Mesothelial cell of epicardium (in vitro differentiated cells): Measurements from ENCODE around the gene PAM16. TPM values are rescaled to one million over a fixed set of nuclear protein-coding genes. Genes with fewer than 3 reads are reported as not detected.

Experiments
- DNase-seq, 2 experiments: peaks; one replicate each; pipeline ENCODE4 v3.0.0; 2021; ENCODE audit warnings: low spot score in 2 of 2; ENCODE audit not compliant: unreplicated experiment in 2 of 2
- H3K27ac Mint-ChIP-seq: 2 replicates; pipeline ENCODE4 v1.8.0; 2021; ENCODE audit warnings: mixed read lengths
- H3K27me3 Mint-ChIP-seq: 2 replicates; pipeline ENCODE4 v1.8.0; 2021; ENCODE audit warnings: low read depth, mixed read lengths
- H3K36me3 Mint-ChIP-seq: 2 replicates; pipeline ENCODE4 v1.8.0; 2021; ENCODE audit warnings: mixed read lengths
- H3K4me1 Mint-ChIP-seq: 2 replicates; pipeline ENCODE4 v1.8.0; 2021; ENCODE audit warnings: mixed read lengths
- H3K4me3 Mint-ChIP-seq: 2 replicates; pipeline ENCODE4 v1.8.0; 2021; ENCODE audit warnings: mild to moderate bottlenecking, moderate library complexity, mixed read lengths
- H3K9me3 Mint-ChIP-seq: 2 replicates; pipeline ENCODE4 v1.8.0; 2021; ENCODE audit warnings: mixed read lengths
- total RNA-seq: library from RNA; stranded (reverse); gene quantifications from 3 replicates; pipeline ENCODE4 v1.2.1, GENCODE V29; 2021
- TF ChIP-seq, protein P1 (sequence below): fragments of 200-600 bp; sonication (generic); IDR thresholded peaks from one replicate; pipeline ENCODE4 v1.5.0; 2021; ENCODE audit warnings: antibody characterized with exemption; ENCODE audit not compliant: unreplicated experiment

The PAM16 gene
- total RNA-seq, 1 donor from 2014 or later = 35.6 TPM

DNA sequence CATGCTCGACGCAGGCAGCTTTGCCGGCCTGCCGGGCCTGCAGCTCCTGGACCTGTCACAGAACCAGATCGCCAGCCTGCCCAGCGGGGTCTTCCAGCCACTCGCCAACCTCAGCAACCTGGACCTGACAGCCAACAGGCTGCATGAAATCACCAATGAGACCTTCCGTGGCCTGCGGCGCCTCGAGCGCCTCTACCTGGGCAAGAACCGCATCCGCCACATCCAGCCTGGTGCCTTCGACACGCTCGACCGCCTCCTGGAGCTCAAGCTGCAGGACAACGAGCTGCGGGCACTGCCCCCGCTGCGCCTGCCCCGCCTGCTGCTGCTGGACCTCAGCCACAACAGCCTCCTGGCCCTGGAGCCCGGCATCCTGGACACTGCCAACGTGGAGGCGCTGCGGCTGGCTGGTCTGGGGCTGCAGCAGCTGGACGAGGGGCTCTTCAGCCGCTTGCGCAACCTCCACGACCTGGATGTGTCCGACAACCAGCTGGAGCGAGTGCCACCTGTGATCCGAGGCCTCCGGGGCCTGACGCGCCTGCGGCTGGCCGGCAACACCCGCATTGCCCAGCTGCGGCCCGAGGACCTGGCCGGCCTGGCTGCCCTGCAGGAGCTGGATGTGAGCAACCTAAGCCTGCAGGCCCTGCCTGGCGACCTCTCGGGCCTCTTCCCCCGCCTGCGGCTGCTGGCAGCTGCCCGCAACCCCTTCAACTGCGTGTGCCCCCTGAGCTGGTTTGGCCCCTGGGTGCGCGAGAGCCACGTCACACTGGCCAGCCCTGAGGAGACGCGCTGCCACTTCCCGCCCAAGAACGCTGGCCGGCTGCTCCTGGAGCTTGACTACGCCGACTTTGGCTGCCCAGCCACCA is 30.2 kb upstream of the PAM16 start:
- Mint-ChIP-seq H3K27me3 (no peaks in the 10 kb centered on the region), H3K36me3 (peaks cover 2% of the 10 kb centered on the region), H3K9me3 (no peaks in the 10 kb centered on the region), H3K4me1 (peaks cover 26% of the 10 kb centered on the region), H3K4me3 (no peak overlapping the region), H3K27ac (no peak overlapping the region)
- TF ChIP-seq, protein P1, sequence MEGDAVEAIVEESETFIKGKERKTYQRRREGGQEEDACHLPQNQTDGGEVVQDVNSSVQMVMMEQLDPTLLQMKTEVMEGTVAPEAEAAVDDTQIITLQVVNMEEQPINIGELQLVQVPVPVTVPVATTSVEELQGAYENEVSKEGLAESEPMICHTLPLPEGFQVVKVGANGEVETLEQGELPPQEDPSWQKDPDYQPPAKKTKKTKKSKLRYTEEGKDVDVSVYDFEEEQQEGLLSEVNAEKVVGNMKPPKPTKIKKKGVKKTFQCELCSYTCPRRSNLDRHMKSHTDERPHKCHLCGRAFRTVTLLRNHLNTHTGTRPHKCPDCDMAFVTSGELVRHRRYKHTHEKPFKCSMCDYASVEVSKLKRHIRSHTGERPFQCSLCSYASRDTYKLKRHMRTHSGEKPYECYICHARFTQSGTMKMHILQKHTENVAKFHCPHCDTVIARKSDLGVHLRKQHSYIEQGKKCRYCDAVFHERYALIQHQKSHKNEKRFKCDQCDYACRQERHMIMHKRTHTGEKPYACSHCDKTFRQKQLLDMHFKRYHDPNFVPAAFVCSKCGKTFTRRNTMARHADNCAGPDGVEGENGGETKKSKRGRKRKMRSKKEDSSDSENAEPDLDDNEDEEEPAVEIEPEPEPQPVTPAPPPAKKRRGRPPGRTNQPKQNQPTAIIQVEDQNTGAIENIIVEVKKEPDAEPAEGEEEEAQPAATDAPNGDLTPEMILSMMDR = no peak
- no peak for DNase-seq

DNA sequence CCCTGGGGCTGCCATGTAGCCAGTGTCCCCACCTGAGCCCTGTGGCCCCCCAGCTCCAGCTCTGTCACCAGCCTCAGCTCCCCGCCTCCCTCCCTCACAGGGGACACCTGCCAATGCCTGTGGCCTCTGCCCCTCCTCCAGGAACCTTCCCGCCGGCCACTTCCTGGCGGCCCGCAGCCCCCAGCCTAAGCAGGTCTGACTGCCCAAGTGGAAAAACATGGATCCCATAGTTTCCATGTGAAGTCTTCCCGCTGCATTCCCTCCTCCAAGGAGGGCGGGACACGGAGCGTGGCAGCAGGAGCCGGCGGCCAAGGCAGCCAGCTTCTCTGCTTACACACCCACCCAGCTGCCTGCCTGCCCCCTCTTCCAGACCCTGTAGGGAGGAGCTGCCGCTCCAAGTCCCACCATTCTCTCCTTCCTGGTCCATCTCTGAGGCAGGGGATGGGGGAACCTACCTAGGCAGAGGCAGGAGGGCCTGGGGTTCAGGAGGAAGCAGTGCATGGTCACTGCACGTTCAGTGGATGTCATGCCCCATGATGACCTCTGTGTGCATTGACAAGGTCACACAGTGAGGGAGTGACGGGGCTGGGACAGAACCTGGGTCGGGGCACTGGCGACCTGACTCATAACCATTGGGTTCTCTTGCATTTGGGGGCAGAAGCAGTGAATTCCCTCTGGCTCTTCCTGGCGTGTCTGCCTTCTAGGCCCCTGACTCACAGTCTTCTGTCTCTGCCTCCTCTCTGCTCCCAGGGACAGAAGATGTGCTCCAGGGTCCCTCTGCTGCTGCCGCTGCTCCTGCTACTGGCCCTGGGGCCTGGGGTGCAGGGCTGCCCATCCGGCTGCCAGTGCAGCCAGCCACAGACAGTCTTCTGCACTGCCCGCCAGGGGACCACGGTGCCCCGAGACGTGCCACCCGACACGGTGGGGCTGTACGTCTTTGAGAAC is 29.3 kb upstream of the PAM16 start:
- Mint-ChIP-seq H3K9me3 (no peaks in the 10 kb centered on the region), H3K4me3 (no peak overlapping the region), H3K36me3 (peaks cover 2% of the 10 kb centered on the region), H3K27ac (peak overlapping the region; percentile 16), H3K4me1 (peaks cover 26% of the 10 kb centered on the region), H3K27me3 (no peaks in the 10 kb centered on the region)
- DNase-seq = no peak
- TF ChIP-seq, protein P1 = no peak

DNA sequence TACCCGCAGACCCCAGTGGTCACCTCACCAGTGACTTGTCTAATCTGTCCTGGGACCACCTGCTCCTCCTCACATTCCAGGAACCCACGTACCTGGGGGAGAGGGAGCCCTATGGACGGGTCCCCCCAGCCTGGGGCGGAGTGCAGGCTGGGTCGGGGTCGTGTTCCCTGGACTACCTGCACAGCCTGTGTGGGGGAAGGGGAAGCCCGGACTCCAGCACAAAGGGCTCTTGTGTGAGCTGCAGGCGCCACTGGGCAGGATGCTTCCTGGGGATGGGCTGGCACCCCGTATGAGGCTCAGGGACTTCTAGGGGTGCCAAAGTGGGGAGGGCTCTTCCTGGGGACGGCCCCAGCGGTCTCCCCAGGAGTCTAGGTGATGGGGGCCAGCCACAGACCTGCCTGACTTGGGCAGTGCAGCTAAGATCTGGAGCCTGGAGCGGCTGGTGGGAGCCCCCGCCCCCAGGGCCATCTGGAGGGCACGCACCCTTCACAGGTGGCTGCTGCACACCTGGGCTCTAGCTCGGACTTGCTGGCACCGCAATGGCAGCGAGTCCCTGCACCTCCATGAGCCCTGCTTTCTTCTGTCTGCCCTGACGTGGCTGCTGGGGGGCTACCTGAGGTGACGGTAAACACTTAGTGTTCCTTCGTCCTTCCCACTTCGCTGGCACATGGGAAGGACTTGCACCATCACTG is 28.0 kb upstream of the PAM16 start:
- H3K27ac Mint-ChIP-seq = no peak overlapping the region
- H3K9me3 Mint-ChIP-seq = no peaks in the 10 kb centered on the region
- no peaks in the 10 kb centered on the region for H3K27me3 Mint-ChIP-seq
- TF ChIP-seq, protein P1 = no peak
- no peak overlapping the region for H3K4me3 Mint-ChIP-seq
- DNase-seq = no peak
- peaks cover 2% of the 10 kb centered on the region for H3K36me3 Mint-ChIP-seq
- peaks cover 30% of the 10 kb centered on the region for H3K4me1 Mint-ChIP-seq

DNA sequence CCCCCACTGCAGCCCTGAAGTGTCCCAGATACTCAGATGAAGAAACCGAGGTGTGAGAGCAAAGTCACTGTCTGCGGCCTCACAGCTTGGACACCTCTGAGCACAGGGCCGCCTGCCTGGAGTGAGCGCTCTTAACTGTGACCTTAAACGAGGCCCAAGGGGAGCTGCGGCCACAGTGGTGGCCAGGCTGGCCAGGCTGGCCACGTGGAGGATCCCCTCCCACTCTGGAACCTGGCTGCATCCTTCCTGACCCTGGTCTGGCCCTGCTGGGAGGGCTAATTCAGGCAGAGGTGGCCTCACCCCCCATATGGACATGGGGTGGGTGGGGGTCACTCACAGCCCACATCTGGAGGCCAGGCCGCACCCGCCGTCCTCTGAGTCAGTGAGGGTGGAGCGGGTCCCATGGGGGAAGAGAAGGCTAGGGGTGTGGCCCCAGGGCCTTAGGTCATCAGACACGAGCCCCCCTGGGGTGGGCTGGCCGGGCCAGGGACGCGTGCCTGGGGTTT is 27.1 kb upstream of the PAM16 start:
- Mint-ChIP-seq H3K27me3 (no peaks in the 10 kb centered on the region), H3K4me1 (peaks cover 36% of the 10 kb centered on the region), H3K27ac (peak overlapping the region; percentile 87), H3K9me3 (no peaks in the 10 kb centered on the region), H3K36me3 (peaks cover 2% of the 10 kb centered on the region), H3K4me3 (no peak overlapping the region)
- TF ChIP-seq, protein P1 = no peak
- DNase-seq = no peak

DNA sequence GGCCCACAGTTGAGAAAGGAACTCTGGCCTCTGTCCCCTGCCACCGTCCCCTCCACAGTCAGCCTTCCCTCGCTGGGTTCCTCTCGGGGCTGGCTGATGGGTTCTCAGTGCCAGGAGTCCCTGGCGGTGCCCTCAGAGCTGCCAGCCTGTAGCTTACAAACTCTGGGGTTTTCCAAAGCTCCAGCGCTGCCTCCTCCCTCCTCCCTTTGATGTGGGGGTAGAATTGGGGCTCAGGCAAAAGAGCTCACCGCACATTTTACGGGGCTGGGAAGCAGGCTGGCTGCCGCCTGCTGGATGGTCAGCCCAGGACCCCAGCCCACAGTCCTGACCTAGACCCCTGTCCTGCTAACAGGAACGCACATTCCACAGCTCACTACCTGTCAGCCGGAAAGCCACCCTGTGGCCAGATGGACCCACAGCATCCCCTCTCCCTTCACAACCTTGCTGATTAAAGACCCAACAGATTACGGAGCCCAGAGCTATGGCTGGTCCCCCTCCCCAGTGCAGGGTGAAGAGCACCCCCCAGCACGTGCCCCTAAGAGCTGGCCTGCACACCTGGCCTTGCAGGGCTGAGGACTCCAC is 26.5 kb upstream of the PAM16 start:
- Mint-ChIP-seq H3K4me1 (peaks cover 41% of the 10 kb centered on the region), H3K36me3 (no peaks in the 10 kb centered on the region), H3K4me3 (peak overlapping the region; percentile 22), H3K27me3 (no peaks in the 10 kb centered on the region), H3K9me3 (no peaks in the 10 kb centered on the region), H3K27ac (peak overlapping the region; percentile 87)
- TF ChIP-seq, protein P1 = no peak
- no peak for DNase-seq
